Retina (tissue), 1 donor: ENCODE measurements around the gene TLR1.
"Not testable (repeated sequence)": the region's sequence is repeated elsewhere in the genome, so short reads cannot be mapped to it uniquely, and the experiment has no call there.

Source experiments
- DNase-seq: peaks from one replicate; pipeline ENCODE4 v3.0.0-alpha.2; 2016

TLR1 gene

DNA sequence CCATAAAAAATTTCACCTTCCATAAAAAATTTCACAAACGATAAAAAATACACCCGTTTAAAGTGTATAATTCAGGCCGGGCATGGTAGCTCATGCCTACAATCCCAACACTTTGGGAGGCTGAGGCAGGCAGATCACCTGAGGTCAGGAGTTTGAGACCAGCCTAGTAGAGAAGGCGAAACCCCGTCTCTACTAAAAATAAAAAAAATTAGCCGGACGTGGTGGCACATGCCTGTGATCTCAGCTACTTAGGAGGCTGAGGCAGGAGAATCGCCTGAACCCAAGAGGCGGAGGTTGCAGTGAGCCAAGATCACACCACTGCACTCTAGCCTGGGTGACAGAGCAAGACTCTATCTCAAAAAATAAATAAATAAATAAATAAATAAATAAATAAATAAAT, 1.7 kb upstream of the TLR1 start:
- not testable (repeated sequence) for DNase-seq

DNA sequence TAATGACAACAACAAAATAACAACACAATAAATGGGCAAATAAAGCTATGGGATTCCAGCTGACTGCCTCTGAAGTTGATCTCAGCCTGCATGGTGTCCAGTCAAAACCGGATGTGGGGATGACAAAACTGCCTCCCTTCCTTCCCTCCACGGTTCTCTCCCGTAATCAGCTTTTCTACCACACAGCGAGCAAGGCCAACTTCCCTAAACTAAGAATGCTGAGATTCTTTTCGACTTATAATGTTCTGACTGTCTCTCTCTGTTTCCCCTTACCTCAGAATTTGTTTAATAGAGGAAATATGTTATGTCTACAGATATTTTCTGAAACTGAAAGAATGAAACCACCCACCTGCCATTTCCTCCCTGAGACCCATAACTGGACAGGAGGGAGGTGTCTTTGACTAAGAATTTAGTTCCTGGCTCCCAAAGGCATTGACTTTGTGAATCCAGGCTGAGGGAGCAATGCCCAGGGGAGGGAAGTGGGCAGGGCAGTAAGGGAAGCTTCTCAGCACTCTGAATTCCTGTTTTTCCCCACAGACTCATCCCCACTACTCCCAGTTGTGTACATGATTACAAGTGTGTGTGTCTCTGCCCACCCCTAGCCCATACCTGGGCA, 1.0 kb upstream of the TLR1 start:
- no peak for DNase-seq

DNA sequence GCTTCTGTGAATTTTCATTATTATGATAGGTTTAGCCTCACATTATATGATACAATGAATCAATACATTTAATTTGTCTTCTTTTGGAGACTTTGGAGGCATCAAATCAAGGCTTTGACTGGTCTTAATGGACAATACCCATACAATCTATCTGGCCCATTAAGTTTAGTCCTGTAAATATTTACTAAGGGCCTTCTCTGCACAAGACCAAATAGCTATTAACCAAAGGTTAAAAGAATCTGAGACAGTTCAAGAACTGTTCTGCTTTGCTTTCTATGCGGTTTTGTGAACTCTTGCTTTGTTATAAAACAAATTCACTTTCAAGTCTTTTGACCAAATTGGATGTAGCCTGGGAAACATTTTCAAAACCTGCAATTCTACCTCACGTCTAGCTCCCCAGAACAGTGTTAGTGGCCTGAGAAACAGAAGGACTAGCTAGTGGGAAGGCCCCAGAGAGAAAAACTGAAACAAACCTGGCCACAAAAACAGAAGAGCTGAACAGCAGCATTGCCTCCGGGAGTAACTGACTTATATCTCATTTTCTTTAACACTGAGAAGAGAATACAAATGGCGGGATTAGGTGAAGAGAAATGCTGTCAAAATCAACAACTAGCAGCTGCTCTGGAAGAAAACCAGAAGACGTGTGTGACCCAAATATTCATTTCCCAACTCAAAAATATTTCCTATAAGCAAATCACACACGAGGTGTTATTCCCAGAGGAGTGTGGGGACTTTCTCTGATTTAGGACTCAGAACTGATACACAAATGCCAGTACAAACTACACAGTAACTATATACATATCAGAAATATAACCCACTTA, 548 bp downstream of the TLR1 start:
- no peak for DNase-seq

DNA sequence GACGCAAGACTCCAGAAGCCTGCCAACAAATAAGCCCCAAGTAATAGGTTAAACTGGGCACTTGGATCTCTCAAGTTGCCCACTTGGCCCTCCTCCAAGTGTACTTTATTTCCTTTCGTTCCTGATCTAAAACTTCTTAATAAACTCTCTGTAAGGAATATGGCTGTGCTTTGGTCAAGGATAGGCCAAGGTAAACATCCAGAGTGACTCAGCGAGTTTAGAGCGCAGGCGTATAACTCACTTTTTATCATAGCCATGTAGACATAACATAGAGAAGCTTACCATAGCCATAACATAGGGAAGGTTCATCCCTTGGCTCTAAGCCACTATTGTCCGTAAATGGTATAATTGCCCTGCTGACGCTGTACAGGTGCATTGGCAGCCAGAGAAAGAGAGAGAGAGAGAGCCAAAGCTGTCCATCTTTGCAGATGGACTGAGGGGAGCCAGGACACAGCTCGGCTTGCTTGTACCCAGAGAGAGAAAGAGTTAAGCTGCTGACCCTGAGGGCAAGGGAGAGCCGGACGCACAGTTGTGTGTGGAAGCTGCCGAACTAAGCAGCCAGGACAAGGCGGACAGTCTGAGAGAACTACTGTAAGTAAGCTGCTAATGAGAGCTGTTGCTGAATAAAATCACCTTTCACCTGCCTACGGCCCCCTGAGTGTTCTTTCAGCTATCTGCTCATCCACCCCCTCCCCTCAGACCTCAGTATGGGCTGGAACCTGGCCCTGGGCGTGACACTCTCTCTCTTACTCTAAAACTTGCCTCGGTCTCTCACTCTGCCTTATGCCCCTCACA, 1.8 kb downstream of the TLR1 start:
- DNase-seq: peak; percentile 9

DNA sequence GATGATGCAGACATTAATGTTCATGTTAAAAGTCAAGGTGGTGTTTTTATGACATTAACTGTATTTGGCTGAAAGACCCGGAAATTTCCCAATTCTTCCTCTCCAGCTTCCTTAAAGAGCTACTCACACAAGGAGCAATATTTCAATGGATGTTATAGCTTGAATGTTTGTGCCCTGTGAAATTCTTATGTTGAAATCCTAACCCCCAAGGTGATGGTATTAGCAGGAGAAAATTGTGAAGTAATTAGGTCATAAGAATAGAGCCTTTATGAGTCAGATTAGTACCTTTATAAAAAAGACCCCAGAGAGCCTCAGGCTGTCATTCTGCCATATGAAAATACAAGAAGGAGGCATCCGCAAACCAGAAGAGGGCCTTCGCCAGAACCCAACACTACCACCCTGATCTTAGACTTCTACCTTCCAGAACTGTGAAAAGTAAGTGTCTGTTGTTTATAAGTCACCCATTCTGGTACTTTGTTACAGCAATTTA, 3.6 kb downstream of the TLR1 start:
- no peak for DNase-seq

DNA sequence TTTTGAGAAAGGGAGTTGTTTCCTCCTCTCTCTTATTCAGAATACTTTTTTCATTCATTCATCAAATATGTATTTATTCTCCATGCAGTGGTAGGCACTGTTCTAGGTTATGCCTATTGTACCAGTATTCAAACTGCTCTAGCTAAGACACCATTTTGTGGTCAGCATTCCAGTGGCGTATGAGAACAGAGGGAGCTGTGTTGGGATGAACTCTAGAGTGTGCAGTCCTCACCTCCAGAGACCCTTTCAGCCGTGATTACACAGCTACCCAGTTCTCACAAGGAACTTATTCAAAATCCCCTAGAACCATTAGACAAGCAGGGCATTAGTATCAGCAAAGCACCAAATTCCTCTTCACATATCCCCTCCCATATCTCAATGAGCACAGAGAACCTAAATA, 4.2 kb downstream of the TLR1 start:
- no peak for DNase-seq

DNA sequence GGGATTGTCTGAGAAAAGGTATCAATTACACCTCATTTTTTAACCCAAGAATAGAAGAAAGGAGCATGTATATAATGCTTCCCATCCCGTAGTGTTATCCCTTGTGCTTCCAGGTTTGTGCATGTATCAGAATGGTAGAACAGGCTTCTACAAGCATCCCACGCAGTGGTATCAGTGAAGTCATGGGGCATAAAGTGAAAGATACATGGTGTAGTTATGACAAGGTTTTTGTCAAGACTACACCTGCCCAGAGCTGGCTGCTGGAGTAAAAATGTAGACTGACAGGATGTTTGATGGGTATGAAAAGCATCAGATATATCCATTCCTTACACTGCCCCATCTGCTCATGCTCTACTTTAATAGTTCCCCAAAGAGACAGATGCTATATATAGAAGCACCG, 9.5 kb downstream of the TLR1 start:
- DNase-seq: no peak

DNA sequence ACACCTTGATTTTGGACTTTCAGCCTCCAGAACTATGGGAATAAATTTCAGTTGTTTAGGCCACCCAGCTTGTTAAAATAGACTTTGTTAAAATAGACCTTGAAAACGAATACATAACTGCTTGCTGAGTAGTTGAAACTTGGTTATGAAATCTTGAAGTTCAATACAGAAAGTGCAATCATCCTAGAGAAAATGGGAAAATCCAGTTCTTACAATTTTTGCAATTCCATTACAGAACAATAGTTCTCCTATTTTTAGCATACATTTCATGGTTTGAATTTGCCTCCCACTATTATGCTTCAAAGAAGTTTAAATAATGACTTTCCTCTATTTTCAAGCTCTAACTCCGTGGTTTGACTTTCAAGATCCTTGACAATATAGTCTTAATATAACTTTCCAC, 10.5 kb downstream of the TLR1 start:
- no peak for DNase-seq

DNA sequence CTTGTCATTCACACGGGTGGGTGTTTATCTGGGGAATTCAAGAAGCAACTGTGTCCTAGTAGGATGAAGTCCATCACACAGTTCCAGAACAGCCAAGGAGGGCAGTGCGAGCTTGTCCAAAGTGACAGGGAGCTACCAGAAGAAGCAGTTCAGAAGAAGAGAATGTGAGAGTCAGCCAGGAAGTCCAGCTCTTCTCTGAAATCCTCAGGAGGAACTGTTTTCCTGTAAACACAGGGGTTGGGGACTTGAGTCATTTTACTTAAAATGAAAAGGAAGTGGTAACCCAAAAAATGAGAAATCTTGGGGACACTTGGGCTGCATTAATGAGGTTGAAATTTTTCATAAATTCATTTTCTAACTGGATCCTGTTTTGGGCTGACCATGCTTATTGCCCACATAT, 13.6 kb downstream of the TLR1 start:
- DNase-seq: no peak

DNA sequence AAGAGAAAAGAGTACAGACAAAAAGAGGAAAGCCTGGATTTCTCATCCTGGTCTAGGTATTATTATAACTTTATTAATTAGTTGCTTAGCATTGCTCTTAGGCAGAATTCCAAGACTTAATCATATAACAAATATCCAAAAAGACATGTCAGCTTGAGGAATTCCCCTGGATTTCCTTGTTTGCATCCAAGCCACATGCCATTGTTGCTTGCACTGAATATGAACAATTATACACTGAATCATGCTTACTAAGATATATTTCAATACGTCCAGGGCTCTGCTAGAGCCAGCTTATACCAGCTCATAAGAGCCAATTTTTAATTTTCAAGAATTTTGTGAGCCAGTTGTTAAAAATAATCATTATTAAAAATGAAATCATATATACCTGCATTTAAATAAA, 16.3 kb downstream of the TLR1 start:
- DNase-seq: no peak

DNA sequence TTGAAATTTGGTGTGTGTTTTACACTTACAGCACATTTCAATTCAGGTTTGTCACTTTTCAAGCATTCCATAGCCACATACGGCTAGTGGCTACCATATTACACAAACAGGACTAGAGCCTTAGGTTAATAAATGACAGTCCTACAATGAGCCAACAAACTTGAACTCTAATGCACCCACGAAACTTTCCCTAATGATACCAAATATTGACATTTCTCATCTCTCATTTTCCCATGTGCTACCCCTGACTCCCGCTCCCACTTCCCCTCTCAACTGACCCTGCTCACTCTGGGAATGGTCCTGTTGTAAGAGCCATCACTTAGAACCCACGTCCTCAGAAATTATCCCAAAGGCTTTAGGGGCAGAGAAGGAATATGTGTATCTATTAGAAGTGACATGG, 16.9 kb downstream of the TLR1 start:
- no peak for DNase-seq

DNA sequence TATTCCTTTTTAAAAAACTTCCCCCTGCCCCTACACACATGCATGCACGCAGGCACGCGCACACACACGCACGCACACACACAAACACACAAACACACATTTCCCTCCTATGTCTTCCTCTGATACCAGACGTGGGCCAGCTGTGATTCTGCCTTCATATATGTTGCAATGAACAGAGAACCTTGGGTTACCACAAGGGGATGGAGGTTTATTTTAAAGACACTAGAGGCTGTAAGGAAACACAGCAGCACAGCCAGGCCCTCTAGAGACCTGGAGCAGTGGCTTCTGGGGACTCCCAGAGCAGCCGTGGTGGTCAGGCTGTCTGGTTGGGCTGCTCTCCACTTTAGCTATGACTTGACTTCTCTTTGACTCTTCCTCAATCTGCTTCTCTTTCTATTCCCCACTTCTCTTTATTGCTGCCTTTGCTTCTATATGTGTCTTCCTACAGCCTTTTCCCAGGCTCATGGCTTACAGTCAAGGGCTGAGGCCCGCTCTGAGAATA, 18.6 kb downstream of the TLR1 start:
- no peak for DNase-seq

DNA sequence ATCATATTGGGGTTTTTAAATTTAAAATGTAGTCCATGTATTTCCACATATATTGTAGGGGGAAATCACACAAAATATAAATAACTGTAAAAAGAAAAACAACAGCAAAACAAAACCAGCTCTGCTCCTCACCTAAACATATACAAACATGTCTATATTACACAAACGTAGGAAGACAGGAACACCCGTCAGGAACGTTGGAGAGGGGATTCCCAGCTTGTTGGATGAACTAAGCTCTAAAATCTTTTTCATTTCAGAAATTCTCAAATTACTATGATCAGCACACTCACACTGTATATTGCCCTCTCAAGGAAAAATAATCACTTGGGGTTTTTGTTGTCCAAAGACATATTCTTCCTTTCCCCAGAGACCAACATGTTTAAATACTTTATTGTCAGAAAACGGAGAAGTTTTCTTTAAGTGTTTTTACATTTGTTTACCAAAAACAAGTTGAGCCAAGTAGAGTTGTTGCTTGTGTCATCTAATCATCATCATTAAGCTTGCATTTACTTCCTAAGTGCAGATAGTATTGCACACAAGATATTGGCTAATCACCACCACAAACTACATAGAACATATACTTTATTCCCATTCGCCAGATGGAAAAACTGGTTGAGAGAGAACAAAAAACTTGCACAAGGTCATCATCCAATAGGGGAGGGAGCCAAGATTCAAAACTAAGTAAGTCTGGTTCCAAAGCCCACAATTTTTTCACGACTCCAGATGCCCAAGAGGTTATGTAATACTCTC, 19.4 kb downstream of the TLR1 start:
- DNase-seq: no peak

DNA sequence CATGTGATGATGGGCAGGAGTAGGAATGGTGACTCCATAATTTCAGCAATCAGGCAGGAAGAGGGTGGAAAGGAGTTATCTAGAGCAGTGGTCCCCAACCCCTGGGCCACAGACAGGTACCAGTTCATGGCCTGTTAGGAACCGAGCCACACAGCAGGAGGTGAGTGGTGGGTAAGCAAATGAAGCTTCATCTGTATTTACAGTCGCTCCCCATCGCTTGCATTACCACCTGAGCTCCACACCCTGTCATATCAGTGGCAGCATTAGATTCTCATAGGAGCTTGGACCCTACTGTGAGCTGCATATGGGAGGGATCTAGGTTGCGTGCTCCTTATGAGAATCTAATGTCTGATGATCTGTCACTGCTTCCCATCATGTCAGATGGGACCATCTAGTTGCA, 20.4 kb downstream of the TLR1 start:
- DNase-seq: no peak

DNA sequence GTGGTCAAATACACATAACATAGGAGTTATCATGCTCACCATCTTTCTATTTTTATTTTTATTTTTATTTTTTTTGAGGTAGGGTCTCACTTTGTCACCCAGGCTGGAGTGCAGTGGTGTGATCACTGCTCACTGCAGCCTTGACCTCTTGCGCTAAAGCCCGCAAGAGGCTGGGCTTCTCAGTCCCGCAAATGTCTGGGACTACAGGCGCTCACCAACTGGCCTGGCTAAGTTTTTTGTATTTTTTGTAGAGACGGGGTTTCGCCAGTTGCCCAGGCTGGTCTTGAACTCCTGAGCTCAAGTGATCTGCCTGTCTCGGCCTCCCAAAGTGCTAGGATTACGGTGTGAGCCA, 21.5 kb downstream of the TLR1 start:
- DNase-seq: no peak

DNA sequence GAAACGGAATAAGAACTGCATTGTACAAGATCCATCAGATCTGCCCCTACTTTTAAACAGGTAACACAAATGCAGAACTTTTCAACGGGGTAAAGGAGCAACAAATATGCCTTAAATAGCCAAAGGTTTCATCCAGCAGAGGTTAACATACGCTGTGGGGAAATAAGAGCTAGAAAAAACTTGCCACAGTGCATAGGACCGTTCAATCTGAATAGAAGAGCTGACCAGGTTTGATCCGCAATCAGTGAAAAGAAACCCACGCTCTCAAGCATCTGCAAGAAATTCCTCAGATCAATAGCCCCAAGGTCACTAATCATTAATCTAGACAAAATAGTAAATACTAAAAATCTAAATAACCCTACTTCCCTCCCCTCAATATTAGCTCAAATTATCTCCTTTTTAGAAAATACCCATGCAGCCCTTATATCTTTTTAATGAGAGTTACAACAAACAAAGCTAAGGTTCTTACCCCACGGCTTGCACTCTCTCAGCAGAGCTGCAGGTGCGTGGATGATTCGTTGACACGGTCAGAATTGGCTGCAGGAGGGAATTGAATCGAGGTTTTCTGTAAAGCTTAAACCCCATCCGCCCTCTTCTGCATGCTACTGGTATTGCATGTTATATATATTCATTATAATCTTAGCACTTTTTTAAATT, 22.0 kb downstream of the TLR1 start, which contains the start of gene TLR10:
TLR10 (minus strand) TSS at position 539 of the 657 bp plus-strand sequence. CDS start 7,400 bp downstream, outside the sequence.
- DNase-seq: peak; percentile 58

DNA sequence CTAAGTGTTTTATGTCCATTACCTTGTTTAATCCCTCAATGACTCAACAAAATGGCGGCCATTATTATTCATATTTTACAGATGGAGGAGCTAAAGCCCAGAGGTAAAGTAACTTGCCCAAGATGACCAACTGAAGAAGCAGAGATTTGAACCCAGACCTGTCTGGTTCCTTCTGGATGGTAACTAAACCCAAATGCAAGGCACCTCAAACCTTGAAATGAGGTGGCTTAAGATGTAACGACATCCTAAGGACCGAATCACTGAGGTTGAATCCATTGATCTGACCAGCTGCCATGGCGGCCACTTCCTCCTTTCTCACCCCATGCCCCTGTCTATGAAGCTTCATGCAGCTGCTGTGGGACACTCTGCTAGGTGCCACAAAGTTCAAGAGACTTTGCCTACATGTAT, 22.7 kb downstream of the TLR1 start:
- DNase-seq: no peak

DNA sequence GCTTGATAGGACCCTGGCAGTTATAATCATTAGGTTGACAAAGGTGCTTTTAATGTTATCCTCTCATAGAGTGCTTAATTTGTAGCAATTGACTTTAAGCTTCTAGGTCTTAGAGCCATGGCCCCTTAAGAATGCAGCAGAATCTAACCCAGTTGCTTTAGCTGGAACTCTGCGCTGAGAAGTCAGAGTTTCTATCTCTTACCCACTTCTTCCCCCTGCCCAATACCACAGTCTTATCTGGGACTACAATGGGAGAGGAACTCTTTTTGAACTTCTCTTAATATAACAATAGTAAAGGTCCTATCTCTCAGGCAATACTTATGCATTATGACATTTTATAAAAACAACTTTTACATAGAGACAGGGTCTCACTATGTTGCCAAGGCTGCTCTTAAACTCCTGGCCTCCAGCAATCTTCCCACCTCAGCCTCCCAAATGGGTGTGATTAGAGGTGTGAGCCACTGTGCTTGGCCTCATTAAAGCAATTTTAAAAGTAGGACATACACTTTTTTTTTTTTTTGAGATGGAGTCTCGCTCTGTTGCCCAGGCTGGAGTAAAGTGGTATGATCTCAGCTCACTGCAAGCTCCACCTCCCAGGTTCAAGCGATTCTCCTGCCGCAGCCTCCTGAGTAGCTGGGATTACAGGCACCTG, 23.6 kb downstream of the TLR1 start:
- DNase-seq: no peak

DNA sequence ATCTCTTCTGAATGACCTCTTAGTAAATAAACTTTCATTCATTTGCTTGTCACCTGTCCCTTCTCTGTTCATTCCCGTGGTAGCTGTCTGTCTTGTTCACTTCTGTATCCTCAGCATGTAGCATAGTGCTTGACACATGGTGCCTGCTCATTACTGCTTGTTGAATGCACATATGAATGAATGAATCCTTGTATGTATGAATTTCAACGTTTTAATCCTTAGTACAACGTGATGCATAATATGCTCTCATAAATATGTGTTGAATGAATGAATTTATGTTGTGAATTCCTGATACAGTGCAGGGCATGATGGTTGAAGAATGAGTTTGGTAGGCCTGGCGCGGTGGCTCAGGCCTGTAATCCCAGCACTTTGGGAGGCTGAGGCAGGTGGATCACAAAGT, 24.8 kb downstream of the TLR1 start:
- DNase-seq: no peak

DNA sequence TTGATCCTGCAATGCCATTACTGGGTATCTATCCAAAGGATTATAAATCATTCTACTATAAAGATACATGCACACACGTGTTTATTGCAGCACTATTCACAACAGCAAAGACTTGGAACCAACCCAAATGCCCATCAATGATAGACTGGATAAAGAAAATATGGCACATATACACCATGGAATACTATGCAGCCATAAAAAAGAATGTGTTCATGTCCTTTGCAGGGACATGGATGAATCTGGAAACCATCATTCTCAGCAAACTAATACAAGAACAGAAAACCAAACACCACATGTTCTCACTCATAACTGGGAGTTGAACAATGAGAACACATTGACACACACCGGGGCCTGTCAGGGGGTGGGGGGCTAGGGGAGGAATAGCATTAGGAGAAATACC, 26.7 kb downstream of the TLR1 start:
- DNase-seq: not testable (repeated sequence)

DNA sequence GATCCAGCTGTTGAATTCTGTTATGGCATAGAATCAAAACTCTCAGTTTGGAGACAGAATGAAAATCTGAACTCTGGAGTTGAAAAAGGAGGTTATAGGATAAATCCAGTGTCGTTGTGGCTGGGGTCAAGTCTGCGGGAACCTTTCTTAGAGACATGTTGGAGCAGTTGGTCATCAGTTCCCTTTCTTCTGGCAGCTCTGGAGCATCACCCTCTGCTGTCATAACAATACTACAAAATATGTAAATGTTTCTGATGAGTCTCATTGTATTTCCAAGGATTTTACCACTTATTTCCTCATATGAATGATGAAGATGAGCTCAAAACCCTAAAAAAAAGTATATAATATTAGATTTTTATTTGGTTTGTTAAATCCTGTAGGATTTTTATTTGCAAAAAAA, 29.3 kb downstream of the TLR1 start:
- no peak for DNase-seq
